ENCODE data around the gene DUSP22. TPM values are rescaled to one million over a fixed set of nuclear protein-coding genes. Genes with fewer than 3 reads are reported as not detected.

Gene DUSP22
- polyA plus RNA-seq, 3 donors = 107 to 120 (median 117) TPM

DNA sequence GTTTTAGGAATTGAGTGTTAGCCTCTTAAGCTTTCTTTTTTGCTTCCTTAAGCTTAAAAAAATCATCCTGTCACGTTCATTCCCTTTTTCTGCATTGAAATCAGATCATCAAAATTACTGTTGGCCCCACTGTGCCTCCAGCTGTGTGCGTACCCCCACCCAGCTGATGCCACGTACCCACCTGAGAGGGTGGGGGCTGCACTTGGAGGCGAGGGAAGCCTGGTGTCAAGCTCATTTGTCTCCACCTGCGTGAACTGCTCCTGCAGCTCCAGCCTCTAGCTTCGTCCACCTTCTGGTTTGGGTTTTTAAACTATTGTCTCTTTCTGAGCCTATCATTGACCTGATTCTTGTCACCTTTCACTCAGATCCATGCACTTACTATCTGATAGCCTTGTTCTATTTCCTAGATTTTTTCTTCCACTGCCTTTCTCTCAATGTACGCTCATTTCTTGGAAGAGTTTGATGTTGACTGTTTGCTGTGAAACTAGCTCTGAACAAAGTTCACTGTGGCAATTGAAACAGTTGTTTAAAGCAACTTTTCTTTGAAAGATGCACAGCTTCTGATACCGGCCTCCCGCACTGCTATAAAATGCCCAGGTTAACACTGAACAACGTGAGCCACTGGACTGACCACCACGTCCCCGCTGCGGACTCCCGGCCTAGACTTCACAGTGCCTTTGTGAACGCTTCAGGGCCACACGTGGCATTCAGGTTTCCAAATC is 69.3 kb downstream of the DUSP22 start:
- Histone ChIP-seq H3K4me2 (replicated peaks; ENCODE audit: extremely low read depth, low read length, poor library complexity, severe bottlenecking) (no peak overlapping the region), H3K27me3 (ENCODE audit: control insufficient read depth in 2 of 2, insufficient read depth in 2 of 2, low read length in 2 of 2) (no peaks in the 10 kb centered on the region), H3K27ac (ENCODE audit: low read depth in 1 of 2, low read length in 2 of 2) (no peak overlapping the region), H4K20me1 (ENCODE audit: insufficient read depth, low read length) (no peaks in the 10 kb centered on the region), H2AFZ (ENCODE audit: insufficient read depth, low read depth, low read length, poor library complexity, severe bottlenecking) (no peak overlapping the region), H3K9ac (ENCODE audit: insufficient read depth, low read length, poor library complexity, severe bottlenecking) (no peak overlapping the region), H3K4me3 (replicated peaks in 1 of 3; ENCODE audit: low read depth in 2 of 3, low read length in 3 of 3) (no peak overlapping the region), H3K9me3 (replicated peaks in 1 of 2; ENCODE audit: control insufficient read depth in 1 of 2, insufficient read depth in 1 of 2, low read length in 2 of 2) (peaks cover 8 to 20% of the 10 kb centered on the region in 2 donors), H3K79me2 (ENCODE audit: insufficient read depth, low read length) (no peaks in the 10 kb centered on the region), H3K4me1 (ENCODE audit: control insufficient read depth in 1 of 2, insufficient read depth in 2 of 2, low read length in 2 of 2) (peaks cover 13 to 16% of the 10 kb centered on the region in 2 donors), H3K36me3 (replicated peaks in 1 of 2; ENCODE audit: control insufficient read depth in 1 of 2, insufficient read depth in 2 of 2, low read length in 2 of 2) (no peaks in the 10 kb centered on the region)
- Mint-ChIP-seq H3K4me1 (peaks cover 14% of the 10 kb centered on the region), H3K27ac (peak overlapping the region in 1 of 7 donors; percentile 30), H3K36me3 (peaks cover 3 to 12% of the 10 kb centered on the region in 2 donors), H3K4me3 (no peak overlapping the region), H3K9me3 (peaks cover 10 to 32% (median 23%) of the 10 kb centered on the region in 7 donors), H3K27me3 (ENCODE audit: low read depth in 3 of 3) (peaks cover 6 to 14% (median 13%) of the 10 kb centered on the region in 3 donors)
- no peak for DNase-seq
- 87% methylated on average over 14 of the region's 16 CpGs for WGBS (ENCODE audit: insufficient coverage)
- TF ChIP-seq, protein P1, sequence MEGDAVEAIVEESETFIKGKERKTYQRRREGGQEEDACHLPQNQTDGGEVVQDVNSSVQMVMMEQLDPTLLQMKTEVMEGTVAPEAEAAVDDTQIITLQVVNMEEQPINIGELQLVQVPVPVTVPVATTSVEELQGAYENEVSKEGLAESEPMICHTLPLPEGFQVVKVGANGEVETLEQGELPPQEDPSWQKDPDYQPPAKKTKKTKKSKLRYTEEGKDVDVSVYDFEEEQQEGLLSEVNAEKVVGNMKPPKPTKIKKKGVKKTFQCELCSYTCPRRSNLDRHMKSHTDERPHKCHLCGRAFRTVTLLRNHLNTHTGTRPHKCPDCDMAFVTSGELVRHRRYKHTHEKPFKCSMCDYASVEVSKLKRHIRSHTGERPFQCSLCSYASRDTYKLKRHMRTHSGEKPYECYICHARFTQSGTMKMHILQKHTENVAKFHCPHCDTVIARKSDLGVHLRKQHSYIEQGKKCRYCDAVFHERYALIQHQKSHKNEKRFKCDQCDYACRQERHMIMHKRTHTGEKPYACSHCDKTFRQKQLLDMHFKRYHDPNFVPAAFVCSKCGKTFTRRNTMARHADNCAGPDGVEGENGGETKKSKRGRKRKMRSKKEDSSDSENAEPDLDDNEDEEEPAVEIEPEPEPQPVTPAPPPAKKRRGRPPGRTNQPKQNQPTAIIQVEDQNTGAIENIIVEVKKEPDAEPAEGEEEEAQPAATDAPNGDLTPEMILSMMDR (IDR thresholded peaks at IDR 0.05) = no peak
- intact Hi-C loops (cut with micrococcal nuclease) = no loop called here

DNA sequence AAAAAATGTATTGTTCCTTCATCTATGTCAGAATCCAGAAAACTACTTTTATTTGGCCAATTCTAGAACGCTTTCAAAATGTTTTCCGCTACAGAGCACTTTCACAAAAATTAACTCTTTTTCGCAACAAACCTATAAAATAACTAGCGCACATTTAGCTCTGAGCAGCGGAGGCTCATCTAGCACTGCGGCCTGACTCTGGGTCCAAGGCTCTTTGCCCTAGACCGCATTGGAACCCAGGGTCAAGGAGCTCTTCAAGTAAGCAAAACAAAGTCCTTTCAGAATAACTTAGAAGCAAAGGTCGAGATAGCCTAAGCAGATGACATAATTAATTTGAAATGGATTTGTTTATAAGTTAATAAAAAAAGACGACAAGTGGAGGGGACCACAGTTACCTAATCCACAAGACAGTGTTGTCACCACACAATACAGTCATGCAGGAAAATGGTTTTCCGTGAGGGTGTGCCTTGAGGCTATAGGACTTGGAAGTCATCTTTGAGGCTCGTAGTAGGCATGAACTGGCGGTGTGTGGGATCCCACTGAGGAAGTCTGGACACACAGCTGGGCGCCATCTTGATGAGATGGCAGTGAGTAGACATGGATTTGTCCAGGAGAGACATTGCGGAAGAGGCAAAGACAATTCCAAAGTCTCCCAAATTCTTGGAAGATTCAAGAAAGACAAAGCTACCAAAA is 70.1 kb downstream of the DUSP22 start:
- H3K36me3 ChIP-seq (replicated peaks in 1 of 2; ENCODE audit: control insufficient read depth in 1 of 2, insufficient read depth in 2 of 2, low read length in 2 of 2) = no peaks in the 10 kb centered on the region
- H3K4me3 Mint-ChIP-seq = no peak overlapping the region
- peaks cover 10 to 32% (median 23%) of the 10 kb centered on the region in 7 donors for H3K9me3 Mint-ChIP-seq
- no peak overlapping the region for H2AFZ ChIP-seq (ENCODE audit: insufficient read depth, low read depth, low read length, poor library complexity, severe bottlenecking)
- no peaks in the 10 kb centered on the region for H4K20me1 ChIP-seq (ENCODE audit: insufficient read depth, low read length)
- H3K9me3 ChIP-seq (replicated peaks in 1 of 2; ENCODE audit: control insufficient read depth in 1 of 2, insufficient read depth in 1 of 2, low read length in 2 of 2) = peaks cover 8 to 20% of the 10 kb centered on the region in 2 donors
- H3K27ac Mint-ChIP-seq = no peak overlapping the region
- H3K4me1 ChIP-seq (ENCODE audit: control insufficient read depth in 1 of 2, insufficient read depth in 2 of 2, low read length in 2 of 2) = peaks cover 13 to 16% of the 10 kb centered on the region in 2 donors
- peaks cover 10 to 17% (median 16%) of the 10 kb centered on the region in 3 donors for H3K27me3 Mint-ChIP-seq (ENCODE audit: low read depth in 3 of 3)
- H3K4me3 ChIP-seq (replicated peaks in 1 of 3; ENCODE audit: low read depth in 2 of 3, low read length in 3 of 3) = no peak overlapping the region
- no peak for DNase-seq
- H3K27me3 ChIP-seq (ENCODE audit: control insufficient read depth in 2 of 2, insufficient read depth in 2 of 2, low read length in 2 of 2) = no peaks in the 10 kb centered on the region
- peaks cover 14% of the 10 kb centered on the region for H3K4me1 Mint-ChIP-seq
- peaks cover 0 to 4% of the 10 kb centered on the region in 2 donors for H3K36me3 Mint-ChIP-seq
- H3K27ac ChIP-seq (ENCODE audit: low read depth in 1 of 2, low read length in 2 of 2) = no peak overlapping the region
- TF ChIP-seq, protein P1 (IDR thresholded peaks at IDR 0.05) = no peak
- no peaks in the 10 kb centered on the region for H3K79me2 ChIP-seq (ENCODE audit: insufficient read depth, low read length)
- H3K4me2 ChIP-seq (replicated peaks; ENCODE audit: extremely low read depth, low read length, poor library complexity, severe bottlenecking) = no peak overlapping the region
- H3K9ac ChIP-seq (ENCODE audit: insufficient read depth, low read length, poor library complexity, severe bottlenecking) = no peak overlapping the region
- 84% methylated on average over 12 of the region's 14 CpGs for WGBS (ENCODE audit: insufficient coverage)
- intact Hi-C loops (cut with micrococcal nuclease) = no loop called here

Data from CD14-positive monocyte (primary cell).